ENCODE measurements around the gene C10orf71.

C10orf71 gene

DNA sequence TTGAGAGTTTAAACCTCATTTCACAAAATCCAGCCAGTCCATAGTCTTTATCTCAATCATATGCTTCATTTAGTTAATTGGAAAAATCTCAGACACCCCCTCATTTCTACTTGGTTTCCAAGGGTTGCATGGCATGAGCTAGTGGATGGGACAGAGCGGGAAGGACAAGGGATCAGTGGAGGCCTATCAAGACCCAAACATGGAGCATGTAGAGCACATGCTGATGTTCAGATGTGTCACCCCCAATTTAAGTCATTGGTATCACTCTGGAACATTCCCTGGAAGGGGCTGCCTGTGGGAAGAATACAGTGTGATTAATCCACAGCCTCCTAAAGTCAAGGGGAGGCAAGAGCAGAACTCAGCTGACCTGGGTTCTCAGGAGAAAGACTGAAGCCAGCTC lies 2.3 kb downstream of the C10orf71 start:
- no peak overlapping the region for H3K4me3 ChIP-seq (ENCODE audit: low read depth, low read length)
- TF ChIP-seq, protein P1, sequence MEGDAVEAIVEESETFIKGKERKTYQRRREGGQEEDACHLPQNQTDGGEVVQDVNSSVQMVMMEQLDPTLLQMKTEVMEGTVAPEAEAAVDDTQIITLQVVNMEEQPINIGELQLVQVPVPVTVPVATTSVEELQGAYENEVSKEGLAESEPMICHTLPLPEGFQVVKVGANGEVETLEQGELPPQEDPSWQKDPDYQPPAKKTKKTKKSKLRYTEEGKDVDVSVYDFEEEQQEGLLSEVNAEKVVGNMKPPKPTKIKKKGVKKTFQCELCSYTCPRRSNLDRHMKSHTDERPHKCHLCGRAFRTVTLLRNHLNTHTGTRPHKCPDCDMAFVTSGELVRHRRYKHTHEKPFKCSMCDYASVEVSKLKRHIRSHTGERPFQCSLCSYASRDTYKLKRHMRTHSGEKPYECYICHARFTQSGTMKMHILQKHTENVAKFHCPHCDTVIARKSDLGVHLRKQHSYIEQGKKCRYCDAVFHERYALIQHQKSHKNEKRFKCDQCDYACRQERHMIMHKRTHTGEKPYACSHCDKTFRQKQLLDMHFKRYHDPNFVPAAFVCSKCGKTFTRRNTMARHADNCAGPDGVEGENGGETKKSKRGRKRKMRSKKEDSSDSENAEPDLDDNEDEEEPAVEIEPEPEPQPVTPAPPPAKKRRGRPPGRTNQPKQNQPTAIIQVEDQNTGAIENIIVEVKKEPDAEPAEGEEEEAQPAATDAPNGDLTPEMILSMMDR (IDR thresholded peaks at IDR 0.05; ENCODE audit: insufficient read depth, low read depth, low read length, missing control alignments) = no peak
- DNase-seq (ENCODE audit: low read depth) = no peak

DNA sequence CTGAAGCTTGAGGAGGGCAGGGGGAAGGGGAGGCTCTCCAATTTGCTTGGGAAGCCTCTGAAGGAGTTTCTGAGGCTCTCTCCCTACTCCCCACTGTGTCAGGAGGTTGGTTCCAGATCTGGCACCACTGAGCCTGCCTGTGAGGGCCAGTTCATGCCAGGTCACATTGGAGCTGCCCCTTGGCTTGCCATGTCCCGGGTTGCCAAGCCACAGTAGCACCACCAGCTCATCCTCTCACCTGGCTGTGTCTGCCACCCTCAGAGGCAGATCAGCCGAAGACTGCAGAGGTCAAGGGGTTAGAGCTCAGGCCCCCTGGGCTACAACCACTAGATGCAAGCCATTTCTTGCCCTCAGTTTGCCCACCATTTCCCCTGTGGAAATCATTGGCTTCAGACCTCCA lies 3.1 kb downstream of the C10orf71 start:
- DNase-seq (ENCODE audit: low read depth) = no peak
- H3K4me3 ChIP-seq (ENCODE audit: low read depth, low read length) = no peak overlapping the region
- TF ChIP-seq, protein P1 (IDR thresholded peaks at IDR 0.05; ENCODE audit: insufficient read depth, low read depth, low read length, missing control alignments) = no peak

DNA sequence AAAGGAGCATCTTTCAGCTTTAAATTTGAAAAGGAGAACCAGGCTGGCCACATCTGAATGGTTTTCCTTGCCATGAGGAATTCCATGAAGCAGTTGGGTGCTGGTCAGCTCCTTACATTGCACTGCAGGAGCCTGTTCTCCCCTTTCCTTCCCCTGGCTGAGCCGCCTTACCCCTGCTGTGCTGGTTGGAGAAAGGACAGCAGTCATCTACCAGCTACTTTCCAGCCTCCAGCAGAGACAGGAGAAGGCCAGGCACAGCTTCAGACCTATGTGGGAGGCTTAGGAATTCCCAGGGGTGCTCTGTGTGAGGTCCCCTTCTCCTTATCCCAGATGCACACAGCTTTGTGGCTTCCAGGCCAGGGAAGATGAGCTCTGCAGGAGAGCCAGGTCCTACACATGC lies 4.7 kb downstream of the C10orf71 start:
- DNase-seq (ENCODE audit: low read depth) = no peak
- TF ChIP-seq, protein P1 (IDR thresholded peaks at IDR 0.05; ENCODE audit: insufficient read depth, low read depth, low read length, missing control alignments) = no peak
- H3K4me3 ChIP-seq (ENCODE audit: low read depth, low read length) = no peak overlapping the region

DNA sequence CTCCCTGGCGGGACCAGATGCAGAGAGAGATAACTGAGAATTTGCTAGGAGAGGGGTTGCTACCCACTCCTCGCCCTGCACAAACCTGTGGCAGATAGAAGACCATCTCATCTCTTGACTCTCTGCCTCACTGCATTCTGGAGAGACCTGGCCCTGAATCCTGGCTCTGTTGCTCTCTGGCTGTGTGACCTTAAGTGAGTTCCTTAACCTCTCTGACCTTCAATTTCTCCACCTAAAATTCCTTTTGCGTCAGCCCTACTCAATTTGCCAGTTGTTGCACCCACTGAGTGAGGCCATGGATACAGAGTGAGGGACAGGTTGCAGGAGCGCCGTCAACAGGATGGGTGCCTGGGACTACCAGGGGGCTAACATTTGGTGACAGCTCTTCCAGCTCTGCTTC lies 5.2 kb downstream of the C10orf71 start:
- DNase-seq (ENCODE audit: low read depth) = no peak
- H3K4me3 ChIP-seq (ENCODE audit: low read depth, low read length) = no peak overlapping the region
- TF ChIP-seq, protein P1 (IDR thresholded peaks at IDR 0.05; ENCODE audit: insufficient read depth, low read depth, low read length, missing control alignments) = no peak

DNA sequence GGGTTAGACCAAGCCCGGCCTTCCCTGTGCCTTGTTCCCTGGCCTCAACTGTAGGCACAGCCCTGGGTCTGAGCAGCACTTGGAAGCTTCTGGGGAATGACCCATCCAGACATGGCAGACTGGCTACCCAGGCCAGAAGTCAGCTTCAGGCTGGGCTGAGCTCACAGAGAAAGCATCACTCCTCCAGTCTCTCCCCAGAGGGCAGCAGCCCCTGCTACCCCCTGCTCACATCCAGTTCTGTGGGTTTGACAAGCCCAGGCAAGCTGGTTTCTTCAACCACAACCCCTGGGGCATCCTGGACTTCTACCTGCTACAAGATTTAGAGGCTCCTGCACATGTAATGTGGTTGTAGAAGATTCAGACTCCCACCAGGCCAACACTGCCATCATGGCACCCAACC lies 9.0 kb downstream of the C10orf71 start:
- TF ChIP-seq, protein P1 (IDR thresholded peaks at IDR 0.05; ENCODE audit: insufficient read depth, low read depth, low read length, missing control alignments) = no peak
- H3K4me3 ChIP-seq (ENCODE audit: low read depth, low read length) = no peak overlapping the region
- peak; percentile 38 for DNase-seq (ENCODE audit: low read depth)

DNA sequence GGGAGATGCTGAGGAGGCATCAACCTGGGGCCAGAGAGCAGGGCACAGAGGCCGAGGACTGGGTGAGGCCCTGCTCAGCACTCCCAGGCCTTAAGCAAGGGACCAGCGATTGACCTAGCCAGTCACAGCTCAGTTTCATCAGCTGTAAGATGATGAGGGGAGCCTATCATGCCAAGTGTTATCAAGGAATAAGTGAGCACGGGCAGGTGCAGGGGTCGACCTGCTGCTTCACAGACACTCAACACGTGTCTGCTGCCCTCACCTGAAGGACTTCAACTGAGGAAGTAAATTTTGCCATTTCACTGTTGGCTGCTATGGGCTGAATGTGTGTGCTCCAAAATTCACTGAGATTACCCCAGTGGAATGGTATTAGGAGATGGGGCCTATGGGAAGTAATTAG lies 9.9 kb downstream of the C10orf71 start:
- no peak for DNase-seq (ENCODE audit: low read depth)
- TF ChIP-seq, protein P1 (IDR thresholded peaks at IDR 0.05; ENCODE audit: insufficient read depth, low read depth, low read length, missing control alignments) = no peak

DNA sequence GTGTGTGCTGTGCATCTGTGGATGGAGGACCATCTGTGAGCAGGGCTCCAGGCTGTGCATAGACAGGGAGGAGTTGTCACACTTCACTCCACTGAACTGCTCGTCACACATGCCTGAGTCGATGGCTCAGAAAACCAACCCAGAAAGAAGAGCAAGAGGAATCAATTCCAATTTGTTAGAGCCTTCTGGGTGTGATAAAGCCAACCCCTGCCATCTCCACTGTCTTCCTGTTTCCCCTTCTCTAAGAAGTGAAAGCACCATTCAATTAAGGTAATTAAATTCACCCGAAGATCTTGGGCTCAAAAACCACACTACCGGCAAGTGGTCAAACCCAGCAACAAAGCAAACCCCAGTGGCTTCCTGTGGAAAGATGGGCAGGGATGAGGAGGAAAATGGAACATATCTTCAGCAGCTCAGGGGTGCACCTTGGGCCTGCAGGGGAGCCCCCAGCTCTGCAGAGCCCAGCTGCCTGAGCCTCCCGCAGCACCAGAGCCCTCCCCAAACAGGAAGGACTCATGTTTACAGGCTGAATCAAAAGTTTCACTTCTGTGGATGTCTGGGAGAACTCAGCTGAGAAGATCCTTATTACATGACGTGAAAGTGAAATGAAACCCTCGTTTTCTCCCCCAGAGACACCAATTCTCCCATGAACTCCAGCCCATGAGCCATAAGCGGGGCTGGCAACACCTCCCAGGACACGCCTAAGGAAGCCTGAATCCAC lies 10.9 kb downstream of the C10orf71 start:
- DNase-seq (ENCODE audit: low read depth) = peak; percentile 41
- TF ChIP-seq, protein P1 (IDR thresholded peaks at IDR 0.05; ENCODE audit: insufficient read depth, low read depth, low read length, missing control alignments) = no peak
- H3K4me3 ChIP-seq (ENCODE audit: low read depth, low read length) = no peak overlapping the region

More for the DNA sequence above, 9.9 kb downstream of the C10orf71 start:
- no peak overlapping the region for H3K4me3 ChIP-seq (ENCODE audit: low read depth, low read length)

All from GM12865 (cell line).